ENCODE data around the gene EFCAB5. TPM values are rescaled to one million over a fixed set of nuclear protein-coding genes. Genes with fewer than 3 reads are reported as not detected.

EFCAB5 gene
- total RNA-seq, 1 experiment from 2014 or later: 0.39 TPM

GRCh38 chr17:29982991-29983653, 41.7 kb downstream of the EFCAB5 start:
- no peak for ATAC-seq
- BruUV-seq (replicated peaks): no TSS peak
- Histone ChIP-seq H3K4me1 (ENCODE audit: control insufficient read depth, insufficient read depth, low read length) (no peaks in the 10 kb centered on the region), H3K36me3 (ENCODE audit: control insufficient read depth, insufficient read depth, low read length) (no peaks in the 10 kb centered on the region), H3K4me3 (ENCODE audit: low read depth in 2 of 2, low read length in 2 of 2) (no peak overlapping the region), H3K27me3 (ENCODE audit: control insufficient read depth, insufficient read depth, low read length) (no peaks in the 10 kb centered on the region), H3K9me3 (ENCODE audit: control insufficient read depth, insufficient read depth, low read depth, low read length) (no peaks in the 10 kb centered on the region), H3K27ac (ENCODE audit: low read length) (no peak overlapping the region)
- TF ChIP-seq POLR2AphosphoS5 (IDR thresholded peaks at IDR 0.05; ENCODE audit: low read depth, low read length) (no peak), SIN3A (IDR thresholded peaks at IDR 0.05; ENCODE audit: borderline replicate concordance, insufficient read depth, low read depth, low read length) (no peak), CTCF (IDR thresholded peaks at IDR 0.05) (no peak), REST (IDR thresholded peaks at IDR 0.05; ENCODE audit: insufficient read depth in 1 of 2, low read depth in 2 of 2, low read length in 1 of 2) (no peak), TCF7L2 (IDR thresholded peaks at IDR 0.05; ENCODE audit: low read depth, low read length) (no peak)
- POLR2A ChIA-PET: no interaction called here
- CTCF ChIA-PET: no interaction called here
- DNase-seq (ENCODE audit: low read depth, low spot score): no peak
- intact Hi-C loops (cut with micrococcal nuclease; ENCODE audit: unreplicated experiment): no loop called here
- in situ Hi-C loops (cut with HindIII; ENCODE audit: low pct_unique_long_range_greater_than_20kb, low sequenced_read_pairs): no loop called here

GRCh38 chr17:29996458-29996857, 55.0 kb downstream of the EFCAB5 start:
- no peak for TF ChIP-seq SIN3A (IDR thresholded peaks at IDR 0.05; ENCODE audit: borderline replicate concordance, insufficient read depth, low read depth, low read length)
- no peak for TF ChIP-seq REST (IDR thresholded peaks at IDR 0.05; ENCODE audit: insufficient read depth in 1 of 2, low read depth in 2 of 2, low read length in 1 of 2)
- no peak for TF ChIP-seq POLR2AphosphoS5 (IDR thresholded peaks at IDR 0.05; ENCODE audit: low read depth, low read length)
- no peak for TF ChIP-seq TCF7L2 (IDR thresholded peaks at IDR 0.05; ENCODE audit: low read depth, low read length)
- TF ChIP-seq CTCF (IDR thresholded peaks at IDR 0.05): no peak
- DNase-seq (ENCODE audit: low read depth, low spot score) (no peak), ATAC-seq (no peak)
- no peaks in the 10 kb centered on the region for H3K36me3 ChIP-seq (ENCODE audit: control insufficient read depth, insufficient read depth, low read length)
- H3K4me3 ChIP-seq (ENCODE audit: low read depth in 2 of 2, low read length in 2 of 2): no peak overlapping the region
- peaks cover 13% of the 10 kb centered on the region for H3K4me1 ChIP-seq (ENCODE audit: control insufficient read depth, insufficient read depth, low read length)
- 0 out of 2 replicates have a peak, but pooled peaks cover 3% of the 10 kb centered on the region for H3K9me3 ChIP-seq (ENCODE audit: control insufficient read depth, insufficient read depth, low read depth, low read length)
- H3K27ac ChIP-seq (ENCODE audit: low read length): no peak overlapping the region
- no TSS peak for BruUV-seq (replicated peaks)
- ChIA-PET CTCF (no interaction called here), POLR2A (no interaction called here)
- in situ Hi-C loops (cut with HindIII; ENCODE audit: low pct_unique_long_range_greater_than_20kb, low sequenced_read_pairs): no loop called here
- intact Hi-C loops (cut with micrococcal nuclease; ENCODE audit: unreplicated experiment): no loop called here
- no peaks in the 10 kb centered on the region; the same call in 1 of the 2 replicates for H3K27me3 ChIP-seq (ENCODE audit: control insufficient read depth, insufficient read depth, low read length)
